Stimulated activated CD4-positive, alpha-beta T cell treated with anti-CD3 and anti-CD28 coated beads, Interleukin-4, amount 100 ng/mL, for 4 hours (primary cell): ENCODE measurements around the gene SLIT3.

Source experiments
- DNase-seq, 2 experiments: peaks; one replicate each; pipeline ENCODE4 v3.0.0-alpha.2; 2020

SLIT3 gene

GRCh38 chr5:169015991-169016390 is 284.9 kb downstream of the SLIT3 start:
- DNase-seq = no peak

- no peak for DNase-seq
Measured at GRCh38 chr5:169013846-169014245, 287.1 kb downstream of the SLIT3 start.

- no peak for DNase-seq
Measured at GRCh38 chr5:169013208-169013728, 287.7 kb downstream of the SLIT3 start.

- DNase-seq = no peak
Measured at GRCh38 chr5:169012450-169012849, 288.5 kb downstream of the SLIT3 start.

- DNase-seq = no peak
Measured at GRCh38 chr5:169011451-169011850, 289.5 kb downstream of the SLIT3 start.

- no peak for DNase-seq
Measured at GRCh38 chr5:169011009-169011408, 289.9 kb downstream of the SLIT3 start.

- DNase-seq = no peak
Measured at GRCh38 chr5:169009123-169009522, 291.8 kb downstream of the SLIT3 start.

GRCh38 chr5:169006842-169007790 is 293.8 kb downstream of the SLIT3 start:
- DNase-seq = no peak

GRCh38 chr5:169004551-169004950 is 296.4 kb downstream of the SLIT3 start:
- no peak for DNase-seq

- no peak for DNase-seq
Measured at GRCh38 chr5:169003721-169004541, 297.0 kb downstream of the SLIT3 start.

- no peak for DNase-seq
Measured at GRCh38 chr5:169002953-169003555, 297.9 kb downstream of the SLIT3 start.

GRCh38 chr5:169001394-169001793 is 299.5 kb downstream of the SLIT3 start:
- no peak for DNase-seq

GRCh38 chr5:168995024-168995423 is 305.9 kb downstream of the SLIT3 start:
- no peak for DNase-seq

- no peak for DNase-seq
Measured at GRCh38 chr5:168992687-168993086, 308.3 kb downstream of the SLIT3 start.

GRCh38 chr5:168992016-168992415 is 308.9 kb downstream of the SLIT3 start:
- DNase-seq = no peak

- DNase-seq = no peak
Measured at GRCh38 chr5:168991311-168991710, 309.6 kb downstream of the SLIT3 start.

GRCh38 chr5:168990679-168991078 is 310.3 kb downstream of the SLIT3 start:
- no peak for DNase-seq

GRCh38 chr5:168989731-168990505 is 311.0 kb downstream of the SLIT3 start:
- no peak for DNase-seq

- no peak for DNase-seq
Measured at GRCh38 chr5:168988699-168989098, 312.2 kb downstream of the SLIT3 start.

GRCh38 chr5:168987543-168988300 is 313.2 kb downstream of the SLIT3 start:
- peak; percentile 20 to 52 for DNase-seq

- DNase-seq = no peak
Measured at GRCh38 chr5:168985454-168985853, 315.5 kb downstream of the SLIT3 start.
